Activated CD4-positive, alpha-beta memory T cell treated with anti-CD3 and anti-CD28 coated beads, Interleukin-2, amount 10 ng/mL, durations not matched to agents 7 days and 5 days (primary cell): Measurements from ENCODE around the gene CST11. TPM values are rescaled to one million over a fixed set of nuclear protein-coding genes. Genes with fewer than 3 reads are reported as not detected.

Experiments
- total RNA-seq, 2 experiments: library from RNA; stranded (reverse); gene quantifications; one replicate each; pipeline ENCODE4 v1.2.3, GENCODE V29; 2021

CST11 gene
- total RNA-seq, 2 experiments from 2014 or later: not detected

Other genes starting within 250 kb of the CST11 start
- 10 to 100 TPM; 26.2 to 28.4 TPM for gene NXT1, start 102.1 kb downstream of the CST11 start, total RNA-seq
- 10 to 100 TPM; 13.5 to 14.3 TPM for gene GZF1, start 90.7 kb downstream of the CST11 start, total RNA-seq
- gene NAPB, start 31.4 kb downstream of the CST11 start, total RNA-seq: 10 to 100 TPM; 16.0 TPM
- not detected for gene CSTL1, start 13.2 kb downstream of the CST11 start, total RNA-seq
- not detected for gene CST8, start 38.2 kb upstream of the CST11 start, total RNA-seq
- gene CST9L, start 115.6 kb upstream of the CST11 start, total RNA-seq: not detected
- gene CST9, start 153.0 kb upstream of the CST11 start, total RNA-seq: not detected
- under 1 TPM; 0.55 to 0.76 TPM for gene CST3, start 185.1 kb upstream of the CST11 start, total RNA-seq
- not detected for gene CST4, start 236.2 kb upstream of the CST11 start, total RNA-seq